Hindlimb muscle (tissue), 1 donor: ENCODE measurements around the gene ADAM23. TPM values are rescaled to one million over a fixed set of nuclear protein-coding genes. Genes with fewer than 3 reads are reported as not detected.

Experiments
- DNase-seq: peaks from one replicate; pipeline ENCODE4 v3.0.0-alpha.2; 2013
- polyA plus RNA-seq: library from polyadenylated mRNA; unstranded; fragments of 120-200 nt; gene quantifications from one replicate; pipeline ENCODE4 v1.2.1, GENCODE V29; 2013; ENCODE audit not compliant: insufficient read length

ADAM23 gene
- polyA plus RNA-seq, 1 donor, result 8.2 TPM

DNA sequence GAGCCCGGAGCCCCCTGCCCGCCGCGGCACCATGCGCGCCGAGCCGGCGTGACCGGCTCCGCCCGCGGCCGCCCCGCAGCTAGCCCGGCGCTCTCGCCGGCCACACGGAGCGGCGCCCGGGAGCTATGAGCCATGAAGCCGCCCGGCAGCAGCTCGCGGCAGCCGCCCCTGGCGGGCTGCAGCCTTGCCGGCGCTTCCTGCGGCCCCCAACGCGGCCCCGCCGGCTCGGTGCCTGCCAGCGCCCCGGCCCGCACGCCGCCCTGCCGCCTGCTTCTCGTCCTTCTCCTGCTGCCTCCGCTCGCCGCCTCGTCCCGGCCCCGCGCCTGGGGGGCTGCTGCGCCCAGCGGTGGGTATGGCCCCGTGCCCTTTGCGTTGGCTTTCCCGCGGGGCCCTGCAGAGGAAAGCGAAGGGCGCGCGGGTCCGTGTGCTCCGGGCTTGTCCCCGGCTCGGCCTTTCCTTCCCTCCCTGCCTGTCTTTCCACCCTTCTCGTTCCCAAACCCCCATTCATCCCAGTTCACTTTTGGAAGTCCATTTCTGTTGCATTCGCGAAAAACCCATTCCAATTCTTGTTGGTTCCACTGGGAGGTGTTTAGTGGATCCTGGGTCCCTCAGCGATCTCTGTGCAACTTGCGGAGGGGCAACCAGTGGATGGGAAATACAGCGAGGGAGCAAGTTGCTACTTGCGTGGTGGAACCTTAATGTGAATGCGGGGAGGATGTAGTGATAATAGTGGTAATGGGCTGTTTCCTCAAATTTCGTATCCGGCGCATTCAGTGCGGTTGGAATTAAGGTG lies 599 bp downstream of the ADAM23 start:
- peak; percentile 29 for DNase-seq

- DNase-seq, result no peak
These were observed 2.6 kb downstream of the ADAM23 start for GRCh38 chr2:206445948-206446347.

- no peak for DNase-seq
These were observed 8.9 kb downstream of the ADAM23 start for GRCh38 chr2:206452242-206452641.

GRCh38 chr2:206452750-206453149 lies 9.4 kb downstream of the ADAM23 start:
- no peak for DNase-seq

GRCh38 chr2:206456078-206456754 lies 12.9 kb downstream of the ADAM23 start:
- DNase-seq, result no peak

GRCh38 chr2:206457188-206457634 lies 13.9 kb downstream of the ADAM23 start:
- DNase-seq, result peak; percentile 5

GRCh38 chr2:206462240-206462854 lies 19.0 kb downstream of the ADAM23 start:
- DNase-seq, result no peak

DNA sequence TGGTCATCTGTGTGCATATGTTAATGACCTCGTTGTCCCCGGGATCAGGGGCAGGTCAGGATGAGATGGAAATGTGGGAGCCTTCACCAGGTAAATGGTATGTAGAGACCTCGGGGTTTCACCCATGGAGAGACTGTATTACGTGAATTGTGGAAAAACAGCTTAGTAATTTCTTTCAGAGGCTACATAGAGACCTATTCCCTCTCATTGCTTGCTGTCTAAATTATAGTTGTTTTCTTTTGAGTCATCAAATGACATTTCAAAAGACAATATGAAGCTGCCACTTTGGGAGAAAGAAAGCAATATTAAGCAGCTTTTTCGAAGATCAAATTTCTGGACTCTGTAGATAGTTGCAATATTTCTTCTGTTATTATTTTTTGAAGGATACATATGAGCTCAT lies 20.4 kb downstream of the ADAM23 start:
- DNase-seq, result no peak

DNA sequence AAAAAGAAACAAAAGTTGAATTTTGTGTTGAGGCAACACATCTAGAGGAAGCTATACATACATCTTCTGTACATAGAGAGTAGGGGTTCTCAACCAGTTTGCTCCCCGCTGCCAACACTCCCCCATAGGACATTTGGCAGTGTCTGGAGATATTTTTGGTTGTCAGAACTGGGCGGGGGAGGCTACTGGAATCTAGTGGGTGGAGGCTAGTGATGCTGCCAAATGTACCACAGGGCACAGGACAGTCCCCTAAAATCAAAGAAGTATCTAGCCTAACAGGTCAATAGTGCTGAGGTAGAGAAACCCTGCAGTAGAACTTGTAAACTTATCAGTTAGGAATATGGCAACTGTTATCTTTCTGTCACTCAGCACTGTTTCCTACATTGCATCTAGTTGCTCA lies 21.3 kb downstream of the ADAM23 start:
- DNase-seq, result no peak

DNA sequence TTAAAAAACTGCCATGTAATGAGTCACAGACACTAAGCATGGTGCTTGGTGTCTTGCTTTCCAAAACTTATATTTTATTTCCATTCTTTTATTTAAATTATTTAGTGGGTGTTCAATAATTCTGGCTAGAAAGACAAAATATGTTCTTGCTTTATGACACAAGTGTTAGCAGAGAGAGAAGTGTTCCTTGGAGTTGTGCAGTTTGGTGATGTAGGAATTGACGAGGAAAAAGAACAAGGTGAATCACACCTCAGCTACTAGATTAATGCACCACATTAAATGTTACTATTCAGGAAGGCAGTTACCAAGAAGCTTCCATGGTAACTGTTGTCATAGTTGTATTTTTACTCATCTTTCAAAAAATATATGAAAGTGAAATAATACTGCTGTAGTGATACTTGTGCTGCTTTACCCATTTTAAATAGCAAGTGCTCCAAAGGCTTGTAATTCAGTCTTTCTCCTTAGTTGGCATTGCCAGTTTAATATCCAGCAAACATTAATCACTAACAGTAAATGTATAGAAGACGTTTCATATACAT lies 28.3 kb downstream of the ADAM23 start:
- no peak for DNase-seq

DNA sequence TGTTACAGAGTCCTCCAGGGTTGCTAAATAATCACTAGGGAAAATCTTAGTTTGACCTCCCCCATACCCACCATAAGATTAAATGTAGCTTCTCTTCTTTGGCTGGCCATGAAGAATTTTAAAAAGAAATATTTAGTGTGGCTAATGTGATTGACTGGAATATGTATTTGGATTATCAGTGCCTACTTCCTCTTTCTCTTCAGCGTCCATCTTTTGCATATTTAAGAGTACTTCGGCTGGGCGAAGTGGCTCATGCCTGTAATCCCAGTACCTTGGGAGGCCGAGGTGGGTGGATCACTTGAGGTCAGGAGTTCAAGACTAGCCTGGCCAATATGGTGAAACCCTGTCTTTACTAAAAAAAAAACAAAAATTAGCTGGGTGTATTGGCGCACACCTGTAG lies 28.8 kb downstream of the ADAM23 start:
- DNase-seq, result no peak

- no peak for DNase-seq
These were observed 30.8 kb downstream of the ADAM23 start for GRCh38 chr2:206474099-206474498.

- DNase-seq, result no peak
These were observed 34.0 kb downstream of the ADAM23 start for GRCh38 chr2:206477296-206477695.

DNA sequence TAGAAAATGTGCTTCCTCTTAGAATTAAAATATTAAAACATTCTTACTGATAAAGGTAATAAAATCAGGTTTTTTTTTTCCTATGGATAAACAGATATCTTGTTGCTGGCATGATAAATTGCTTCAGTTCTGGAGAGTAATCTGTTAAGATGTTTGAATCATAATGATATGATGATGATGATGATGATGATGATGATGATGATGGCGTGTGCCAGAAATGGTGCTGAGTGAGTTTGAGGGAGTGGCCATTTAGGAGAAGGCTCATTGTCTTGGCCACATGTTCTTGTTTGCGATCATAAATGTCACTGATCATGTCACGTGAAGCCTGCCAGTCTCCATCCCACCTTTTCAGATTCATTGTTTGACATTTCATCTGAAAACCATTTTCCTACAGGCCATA lies 35.0 kb downstream of the ADAM23 start:
- no peak for DNase-seq

DNA sequence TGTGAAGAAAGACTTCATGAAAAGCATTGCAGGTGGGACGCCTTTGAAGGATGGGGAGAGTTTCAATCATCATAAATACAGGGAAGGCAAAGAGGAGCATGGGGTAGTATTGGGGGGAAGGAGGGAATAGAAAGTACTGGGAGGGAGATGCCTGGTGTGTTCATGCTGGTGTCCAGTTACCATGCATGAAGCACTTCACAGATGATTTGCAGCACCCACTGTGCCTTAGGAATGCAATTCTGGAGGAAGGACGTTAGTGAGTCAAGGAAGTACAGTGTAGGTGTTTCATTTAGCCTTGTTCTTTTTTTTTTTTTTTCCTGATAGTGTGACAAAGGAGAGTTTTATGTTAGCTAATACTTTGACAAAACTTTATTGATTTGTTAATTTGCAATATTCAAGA lies 36.8 kb downstream of the ADAM23 start:
- no peak for DNase-seq

DNA sequence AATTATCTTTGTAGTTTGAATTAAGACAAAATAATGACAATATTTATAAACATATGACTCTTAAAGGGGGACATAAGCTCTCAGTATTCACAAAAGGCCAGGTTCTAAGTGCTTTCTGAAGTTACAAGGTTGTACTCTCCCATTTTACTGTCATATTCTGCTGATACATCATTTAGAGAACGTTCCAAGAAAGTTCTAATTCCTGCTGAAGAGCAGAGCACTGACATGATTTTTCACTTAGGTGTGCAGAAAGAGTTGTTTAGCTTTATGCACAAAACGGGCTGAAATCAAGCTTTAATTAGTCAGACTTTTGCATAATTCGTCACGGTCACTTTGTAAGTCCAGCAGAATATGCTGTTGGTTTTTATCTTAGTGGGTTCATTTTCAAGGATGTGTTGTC lies 37.3 kb downstream of the ADAM23 start:
- no peak for DNase-seq

DNA sequence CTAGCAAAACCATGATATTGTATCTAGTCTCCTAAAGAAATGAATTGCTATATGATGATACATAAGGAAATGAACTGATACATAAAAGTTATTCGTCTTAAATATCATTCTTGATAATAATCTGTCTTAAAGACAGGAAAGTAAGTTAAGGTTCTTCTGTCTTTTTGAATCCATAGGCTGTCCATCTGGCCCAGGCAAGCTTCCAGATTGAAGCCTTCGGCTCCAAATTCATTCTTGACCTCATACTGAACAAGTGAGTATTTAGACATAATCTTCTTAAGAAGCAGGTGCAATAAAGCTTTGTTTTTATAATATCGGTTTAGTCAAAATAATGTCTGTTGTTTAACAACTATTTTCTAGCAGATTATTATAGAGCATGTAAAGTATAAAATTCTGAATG lies 37.7 kb downstream of the ADAM23 start:
- no peak for DNase-seq

- no peak for DNase-seq
These were observed 38.8 kb downstream of the ADAM23 start for GRCh38 chr2:206482123-206482522.

DNA sequence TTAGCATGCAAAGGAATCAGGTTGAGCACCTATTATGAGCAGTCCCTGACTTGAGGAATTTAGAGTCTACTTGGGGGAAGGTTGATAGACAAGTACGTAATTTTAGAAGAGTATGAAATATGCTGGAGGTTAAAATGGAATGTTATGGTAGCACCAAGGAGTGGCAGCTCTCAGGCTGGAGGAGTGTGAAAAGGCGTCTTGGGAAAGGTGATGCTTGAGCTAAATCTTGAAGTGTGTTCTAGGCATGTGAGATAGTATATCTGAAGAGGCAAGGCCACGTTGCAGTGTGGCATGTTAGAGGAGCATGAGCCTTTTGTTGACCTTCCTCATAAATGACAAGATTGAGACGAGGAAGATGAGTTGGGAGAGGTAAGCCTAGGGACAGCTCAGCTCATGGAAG lies 39.3 kb downstream of the ADAM23 start:
- DNase-seq, result no peak

- DNase-seq, result no peak
These were observed 44.7 kb downstream of the ADAM23 start for GRCh38 chr2:206488053-206488452.

GRCh38 chr2:206488623-206489022 lies 45.3 kb downstream of the ADAM23 start:
- no peak for DNase-seq

DNA sequence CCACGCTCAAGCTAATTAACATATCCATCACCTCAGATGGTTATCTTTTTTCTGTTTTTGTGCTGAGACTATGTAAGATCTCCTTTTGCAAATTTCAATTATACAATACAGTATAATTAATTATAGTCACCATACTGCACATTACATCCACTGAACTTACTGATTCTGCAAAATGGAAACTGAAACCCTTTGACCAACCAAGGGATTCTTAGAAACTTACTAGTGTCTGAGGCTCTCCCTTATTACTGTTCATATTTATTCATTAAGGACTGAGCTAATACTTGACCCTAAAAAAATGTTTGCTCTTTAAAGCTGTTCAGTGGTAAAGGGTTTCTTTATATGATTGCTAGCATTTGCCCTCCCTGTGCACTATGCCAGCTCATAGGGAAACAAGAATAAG lies 50.7 kb downstream of the ADAM23 start:
- no peak for DNase-seq

DNA sequence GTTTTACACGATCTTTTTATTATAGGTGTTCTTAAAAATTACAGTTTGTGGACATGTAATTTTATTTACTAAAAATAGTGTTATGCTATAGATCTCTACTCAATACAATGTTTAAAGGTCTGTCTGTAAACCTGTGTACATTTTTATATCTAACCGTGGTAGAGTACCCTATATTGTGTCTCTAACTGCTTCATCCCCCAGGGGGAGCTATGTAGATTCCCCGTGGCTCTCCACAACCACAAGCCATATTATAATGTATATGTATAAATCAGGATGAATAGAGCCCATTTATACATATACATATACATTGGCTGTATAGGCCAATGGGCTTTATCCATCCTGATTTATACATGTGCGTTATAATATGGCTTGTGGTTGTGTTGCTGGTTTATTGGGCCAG lies 59.4 kb downstream of the ADAM23 start:
- DNase-seq, result no peak

DNA sequence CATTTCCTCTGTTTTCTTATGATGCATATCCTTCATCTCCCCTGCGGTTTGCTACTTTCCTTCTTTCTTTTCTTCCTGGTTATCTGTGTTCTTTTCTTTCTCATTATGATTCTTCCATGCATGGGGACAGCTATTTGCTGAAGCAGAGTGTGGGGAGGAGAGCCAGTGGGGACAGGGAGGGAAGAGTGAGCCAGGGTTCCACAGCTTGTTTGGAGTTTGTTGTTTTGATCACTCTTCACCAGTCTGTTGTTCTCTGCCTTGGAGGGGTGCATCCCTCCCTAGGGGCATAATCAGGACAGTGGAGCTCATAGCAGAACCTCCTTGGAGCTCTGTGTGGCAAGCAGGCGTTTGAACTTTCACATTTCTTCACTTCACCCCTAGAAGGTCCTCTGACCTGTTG lies 68.0 kb downstream of the ADAM23 start:
- DNase-seq, result no peak
